ENCODE results near the gene FOXI1. TPM values are rescaled to one million over a fixed set of nuclear protein-coding genes. Genes with fewer than 3 reads are reported as not detected.

Gene FOXI1
- total and polyA plus RNA-seq, 2 donors from 2014 or later, result 5.1 to 48.5 TPM

GRCh38 chr5:170132269-170132975, 26.7 kb downstream of the FOXI1 start:
- Histone ChIP-seq H3K36me3 (ENCODE audit: control insufficient read depth in 2 of 3, insufficient read depth in 3 of 3, low read length in 3 of 3) (no peaks in the 10 kb centered on the region), H3K9ac (ENCODE audit: low read length in 3 of 3) (no peak overlapping the region), H3K4me3 (ENCODE audit: low read length in 3 of 3) (no peak overlapping the region), H3K9me3 (ENCODE audit: control insufficient read depth in 2 of 3, insufficient read depth in 1 of 3, low read length in 3 of 3) (no peaks in the 10 kb centered on the region), H3K27me3 (ENCODE audit: control insufficient read depth, insufficient read depth, low read length) (no peaks in the 10 kb centered on the region), H3K27ac (ENCODE audit: low read depth in 2 of 2, low read length in 2 of 2) (no peak overlapping the region), H3K4me1 (ENCODE audit: control insufficient read depth in 2 of 3, insufficient read depth in 2 of 3, low read depth in 1 of 3, low read length in 3 of 3) (peaks cover 0 to 2% (median 0%) of the 10 kb centered on the region in 3 donors)
- no peak for TF ChIP-seq CTCF (IDR thresholded peaks at IDR 0.05; ENCODE audit: borderline replicate concordance, extremely low read depth, insufficient read depth)
- DNase-seq (peak in 1 of 5 donors; percentile 4), FAIRE-seq (no peak)
- intact Hi-C loops (cut with DNase I), result no loop called here

- intact Hi-C loops (cut with DNase I), result no loop called here
- Histone ChIP-seq H3K36me3 (ENCODE audit: control insufficient read depth in 2 of 3, insufficient read depth in 3 of 3, low read length in 3 of 3) (no peaks in the 10 kb centered on the region), H3K9ac (ENCODE audit: low read length in 3 of 3) (no peak overlapping the region), H3K9me3 (ENCODE audit: control insufficient read depth in 2 of 3, insufficient read depth in 1 of 3, low read length in 3 of 3) (no peaks in the 10 kb centered on the region), H3K4me3 (ENCODE audit: low read length in 3 of 3) (no peak overlapping the region), H3K27ac (ENCODE audit: low read depth in 2 of 2, low read length in 2 of 2) (no peak overlapping the region), H3K4me1 (ENCODE audit: control insufficient read depth in 2 of 3, insufficient read depth in 2 of 3, low read depth in 1 of 3, low read length in 3 of 3) (peaks cover 0 to 2% (median 0%) of the 10 kb centered on the region in 3 donors), H3K27me3 (ENCODE audit: control insufficient read depth, insufficient read depth, low read length) (no peaks in the 10 kb centered on the region)
- DNase-seq (no peak), FAIRE-seq (no peak)
- no peak for TF ChIP-seq CTCF (IDR thresholded peaks at IDR 0.05; ENCODE audit: borderline replicate concordance, extremely low read depth, insufficient read depth)
Measured at GRCh38 chr5:170132976-170133448, 27.3 kb downstream of the FOXI1 start.

- H3K4me1 ChIP-seq (ENCODE audit: control insufficient read depth in 2 of 3, insufficient read depth in 2 of 3, low read depth in 1 of 3, low read length in 3 of 3), result peaks cover 0 to 2% (median 0%) of the 10 kb centered on the region in 3 donors
- H3K4me3 ChIP-seq (ENCODE audit: low read length in 3 of 3), result no peak overlapping the region
- DNase-seq, result no peak
- intact Hi-C loops (cut with DNase I), result no loop called here
- no peak overlapping the region for H3K9ac ChIP-seq (ENCODE audit: low read length in 3 of 3)
- FAIRE-seq, result no peak
- no peaks in the 10 kb centered on the region for H3K9me3 ChIP-seq (ENCODE audit: control insufficient read depth in 2 of 3, insufficient read depth in 1 of 3, low read length in 3 of 3)
- H3K27me3 ChIP-seq (ENCODE audit: control insufficient read depth, insufficient read depth, low read length), result no peaks in the 10 kb centered on the region
- no peaks in the 10 kb centered on the region for H3K36me3 ChIP-seq (ENCODE audit: control insufficient read depth in 2 of 3, insufficient read depth in 3 of 3, low read length in 3 of 3)
- H3K27ac ChIP-seq (ENCODE audit: low read depth in 2 of 2, low read length in 2 of 2), result no peak overlapping the region
- TF ChIP-seq CTCF (IDR thresholded peaks at IDR 0.05; ENCODE audit: borderline replicate concordance, extremely low read depth, insufficient read depth), result no peak
Measured at GRCh38 chr5:170135796-170136490, 30.2 kb downstream of the FOXI1 start.
